Measurements from ENCODE around the gene CRB2.

DNA sequence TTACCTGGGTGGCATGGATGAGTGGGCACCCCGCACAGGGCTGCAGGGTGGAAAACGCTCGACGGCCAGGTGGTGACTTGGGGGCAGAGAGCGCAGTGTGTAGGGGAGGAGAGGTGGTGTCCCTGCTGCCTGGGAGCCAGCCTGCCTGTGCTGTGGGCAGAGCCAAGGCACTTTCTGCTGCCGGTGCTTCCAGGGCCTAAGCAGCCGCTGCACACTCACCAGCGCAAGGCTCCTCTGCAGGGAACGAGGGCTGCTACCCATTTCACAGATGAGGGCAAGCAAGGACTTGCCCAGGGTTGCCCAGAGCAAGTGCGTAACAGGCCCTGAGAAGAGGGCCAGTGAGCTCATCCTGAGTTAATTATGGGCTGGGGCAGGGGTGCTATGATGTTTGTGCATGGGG, 62.5 kb downstream of the CRB2 start:
- TF ChIP-seq, protein P1, sequence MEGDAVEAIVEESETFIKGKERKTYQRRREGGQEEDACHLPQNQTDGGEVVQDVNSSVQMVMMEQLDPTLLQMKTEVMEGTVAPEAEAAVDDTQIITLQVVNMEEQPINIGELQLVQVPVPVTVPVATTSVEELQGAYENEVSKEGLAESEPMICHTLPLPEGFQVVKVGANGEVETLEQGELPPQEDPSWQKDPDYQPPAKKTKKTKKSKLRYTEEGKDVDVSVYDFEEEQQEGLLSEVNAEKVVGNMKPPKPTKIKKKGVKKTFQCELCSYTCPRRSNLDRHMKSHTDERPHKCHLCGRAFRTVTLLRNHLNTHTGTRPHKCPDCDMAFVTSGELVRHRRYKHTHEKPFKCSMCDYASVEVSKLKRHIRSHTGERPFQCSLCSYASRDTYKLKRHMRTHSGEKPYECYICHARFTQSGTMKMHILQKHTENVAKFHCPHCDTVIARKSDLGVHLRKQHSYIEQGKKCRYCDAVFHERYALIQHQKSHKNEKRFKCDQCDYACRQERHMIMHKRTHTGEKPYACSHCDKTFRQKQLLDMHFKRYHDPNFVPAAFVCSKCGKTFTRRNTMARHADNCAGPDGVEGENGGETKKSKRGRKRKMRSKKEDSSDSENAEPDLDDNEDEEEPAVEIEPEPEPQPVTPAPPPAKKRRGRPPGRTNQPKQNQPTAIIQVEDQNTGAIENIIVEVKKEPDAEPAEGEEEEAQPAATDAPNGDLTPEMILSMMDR (IDR thresholded peaks at IDR 0.05; ENCODE audit: borderline replicate concordance, extremely low read depth, low read length, poor library complexity, severe bottlenecking): no peak
- no peak for TF ChIP-seq EZH2 (IDR thresholded peaks at IDR 0.05; ENCODE audit: borderline replicate concordance, low read depth, low read length, severe bottlenecking)
